Lower leg skin (tissue), 3 donors: ENCODE measurements around the gene C6orf118.

Experiments used
- CTCF ChIP-seq, 3 donors: fragments of 450-650 bp; IDR thresholded peaks; one replicate each; pipeline ENCODE4 v1.5.1; 2016; ENCODE audit warnings: antibody characterized with exemption in 3 of 3, mild to moderate bottlenecking in 3 of 3, moderate library complexity in 2 of 3
- POLR2A ChIP-seq, 2 donors: fragments of 450-650 bp; IDR thresholded peaks; one replicate each; pipeline ENCODE4 v1.6.1; 2016 to 2017; ENCODE audit warnings: antibody characterized with exemption in 2 of 2, mild to moderate bottlenecking in 1 of 2, moderate library complexity in 1 of 2

GRCh38 chr6:165231581-165232561, 77.5 kb downstream of the C6orf118 start:
- TF ChIP-seq CTCF (IDR thresholded peaks at IDR 0.05) (no peak), POLR2A (IDR thresholded peaks at IDR 0.05) (no peak)
